Peyer's patch (tissue), 4 donors: ENCODE data around the gene MYOC.
"Not testable (repeated sequence)": the region's sequence is repeated elsewhere in the genome, so short reads cannot be mapped to it uniquely, and the experiment has no call there.

ENCODE experiments used
- POLR2A ChIP-seq, 2 donors: fragments of 450-650 bp; IDR thresholded peaks; one replicate each; pipeline ENCODE4 v1.5.1; 2017; ENCODE audit warnings: antibody characterized with exemption in 2 of 2, mild to moderate bottlenecking in 2 of 2, moderate library complexity in 2 of 2
- TF ChIP-seq, protein P1 (sequence below), 6 experiments: fragments of 450-650 bp in 4 of 6; fragments of 200-600 bp in 2 of 6; sonication (generic) in 1 of 6; IDR thresholded peaks; one replicate each; pipeline ENCODE4 v1.5.1; 2017 to 2019; ENCODE audit warnings: antibody characterized with exemption in 6 of 6, mild to moderate bottlenecking in 3 of 6, moderate library complexity in 1 of 6

DNA sequence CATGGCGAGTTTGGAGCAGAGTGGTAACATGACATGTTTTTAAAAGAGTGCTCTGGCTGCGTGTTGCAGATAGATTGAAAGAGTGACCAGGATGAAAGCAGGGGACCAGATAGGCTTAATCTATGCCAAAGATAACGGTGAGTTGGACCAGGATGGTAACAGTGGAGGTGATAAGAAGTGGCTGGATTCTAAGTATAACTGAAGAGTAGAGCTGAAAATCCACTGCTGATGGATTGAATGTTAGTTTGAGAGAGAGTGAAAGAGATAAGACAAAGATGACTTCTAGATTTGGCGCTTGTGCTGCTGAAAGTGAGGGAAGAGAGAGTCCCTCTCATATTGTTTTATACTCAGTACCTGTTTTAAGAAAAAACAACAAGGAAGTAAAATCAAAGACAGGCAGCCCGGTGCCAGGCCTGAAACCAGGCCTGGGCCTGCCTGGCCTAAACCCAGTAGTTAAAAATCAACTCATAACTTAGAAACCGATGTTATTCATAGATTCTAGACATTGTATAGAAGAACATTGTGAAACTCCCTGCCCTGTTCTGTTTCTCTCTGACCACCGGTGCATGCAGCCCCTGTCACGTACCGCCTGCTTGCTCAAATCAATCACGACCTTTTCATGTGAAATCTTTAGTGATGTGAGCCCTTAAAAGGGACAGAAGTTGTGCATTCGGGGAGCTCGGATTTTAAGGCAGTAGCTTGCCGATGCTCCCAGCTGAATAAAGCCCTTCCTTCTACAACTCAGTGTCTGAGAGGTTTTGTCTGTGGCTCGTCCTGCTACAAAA is 37.2 kb downstream of the MYOC start:
- TF ChIP-seq, protein P1, sequence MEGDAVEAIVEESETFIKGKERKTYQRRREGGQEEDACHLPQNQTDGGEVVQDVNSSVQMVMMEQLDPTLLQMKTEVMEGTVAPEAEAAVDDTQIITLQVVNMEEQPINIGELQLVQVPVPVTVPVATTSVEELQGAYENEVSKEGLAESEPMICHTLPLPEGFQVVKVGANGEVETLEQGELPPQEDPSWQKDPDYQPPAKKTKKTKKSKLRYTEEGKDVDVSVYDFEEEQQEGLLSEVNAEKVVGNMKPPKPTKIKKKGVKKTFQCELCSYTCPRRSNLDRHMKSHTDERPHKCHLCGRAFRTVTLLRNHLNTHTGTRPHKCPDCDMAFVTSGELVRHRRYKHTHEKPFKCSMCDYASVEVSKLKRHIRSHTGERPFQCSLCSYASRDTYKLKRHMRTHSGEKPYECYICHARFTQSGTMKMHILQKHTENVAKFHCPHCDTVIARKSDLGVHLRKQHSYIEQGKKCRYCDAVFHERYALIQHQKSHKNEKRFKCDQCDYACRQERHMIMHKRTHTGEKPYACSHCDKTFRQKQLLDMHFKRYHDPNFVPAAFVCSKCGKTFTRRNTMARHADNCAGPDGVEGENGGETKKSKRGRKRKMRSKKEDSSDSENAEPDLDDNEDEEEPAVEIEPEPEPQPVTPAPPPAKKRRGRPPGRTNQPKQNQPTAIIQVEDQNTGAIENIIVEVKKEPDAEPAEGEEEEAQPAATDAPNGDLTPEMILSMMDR (IDR thresholded peaks at IDR 0.05): not testable (repeated sequence)
- TF ChIP-seq POLR2A (IDR thresholded peaks at IDR 0.05): not testable (repeated sequence)
